LNCAP (cell line): ENCODE measurements around the gene ANKDD1A.

ENCODE experiments used
- TF ChIP-seq, protein P1 (sequence below): fragments of 450-650 bp; IDR thresholded peaks from 2 replicates; pipeline ENCODE4 v1.5.1; 2017; ENCODE audit warnings: mild to moderate bottlenecking

The ANKDD1A gene

DNA sequence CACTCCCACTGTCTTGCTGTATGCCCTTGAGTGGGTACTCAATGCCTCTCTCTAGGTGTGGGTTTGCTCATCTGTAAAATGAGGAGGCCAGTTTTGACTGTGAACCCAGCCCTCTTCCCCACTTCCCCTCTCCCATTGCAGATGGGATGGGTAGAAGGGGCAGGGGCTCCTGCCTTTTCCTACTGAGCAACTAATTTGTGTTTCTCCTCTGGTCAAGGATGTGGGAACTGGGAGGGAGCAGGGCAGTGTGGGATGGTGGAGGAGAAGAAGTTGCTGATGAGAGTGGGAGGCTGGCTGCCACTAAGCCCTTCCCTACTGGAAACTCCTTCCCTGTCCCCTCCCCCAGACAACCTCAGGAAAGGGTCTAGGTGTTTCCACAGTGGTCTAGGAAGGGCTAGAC, 20.1 kb upstream of the ANKDD1A start:
- TF ChIP-seq, protein P1, sequence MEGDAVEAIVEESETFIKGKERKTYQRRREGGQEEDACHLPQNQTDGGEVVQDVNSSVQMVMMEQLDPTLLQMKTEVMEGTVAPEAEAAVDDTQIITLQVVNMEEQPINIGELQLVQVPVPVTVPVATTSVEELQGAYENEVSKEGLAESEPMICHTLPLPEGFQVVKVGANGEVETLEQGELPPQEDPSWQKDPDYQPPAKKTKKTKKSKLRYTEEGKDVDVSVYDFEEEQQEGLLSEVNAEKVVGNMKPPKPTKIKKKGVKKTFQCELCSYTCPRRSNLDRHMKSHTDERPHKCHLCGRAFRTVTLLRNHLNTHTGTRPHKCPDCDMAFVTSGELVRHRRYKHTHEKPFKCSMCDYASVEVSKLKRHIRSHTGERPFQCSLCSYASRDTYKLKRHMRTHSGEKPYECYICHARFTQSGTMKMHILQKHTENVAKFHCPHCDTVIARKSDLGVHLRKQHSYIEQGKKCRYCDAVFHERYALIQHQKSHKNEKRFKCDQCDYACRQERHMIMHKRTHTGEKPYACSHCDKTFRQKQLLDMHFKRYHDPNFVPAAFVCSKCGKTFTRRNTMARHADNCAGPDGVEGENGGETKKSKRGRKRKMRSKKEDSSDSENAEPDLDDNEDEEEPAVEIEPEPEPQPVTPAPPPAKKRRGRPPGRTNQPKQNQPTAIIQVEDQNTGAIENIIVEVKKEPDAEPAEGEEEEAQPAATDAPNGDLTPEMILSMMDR: no peak

DNA sequence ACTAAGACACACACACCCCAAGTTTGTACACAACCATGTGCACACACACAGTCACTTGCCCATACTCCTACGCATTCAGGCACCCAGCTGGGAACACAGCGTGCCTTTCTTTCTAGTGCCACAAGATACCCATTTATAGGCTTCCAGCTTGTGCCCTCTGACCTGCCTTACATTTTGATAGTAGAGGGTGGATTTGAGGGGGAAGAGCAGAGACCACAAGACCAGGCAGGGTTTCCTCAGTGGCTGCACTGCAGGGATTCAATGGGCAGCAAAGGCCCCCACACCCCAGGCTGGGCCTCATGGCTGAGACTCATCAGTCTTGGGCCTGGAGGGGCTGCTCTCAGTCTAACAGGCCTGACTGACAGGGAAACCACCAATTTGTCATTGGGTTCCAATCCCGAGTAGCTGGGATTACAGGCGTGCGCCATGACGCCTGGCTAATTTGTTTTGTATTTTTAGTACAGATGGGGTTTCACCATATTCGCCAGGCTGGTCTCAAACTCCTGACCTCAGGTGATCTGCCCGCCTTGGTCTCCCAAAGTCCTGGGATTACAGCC, 18.8 kb upstream of the ANKDD1A start:
- TF ChIP-seq, protein P1: no peak

DNA sequence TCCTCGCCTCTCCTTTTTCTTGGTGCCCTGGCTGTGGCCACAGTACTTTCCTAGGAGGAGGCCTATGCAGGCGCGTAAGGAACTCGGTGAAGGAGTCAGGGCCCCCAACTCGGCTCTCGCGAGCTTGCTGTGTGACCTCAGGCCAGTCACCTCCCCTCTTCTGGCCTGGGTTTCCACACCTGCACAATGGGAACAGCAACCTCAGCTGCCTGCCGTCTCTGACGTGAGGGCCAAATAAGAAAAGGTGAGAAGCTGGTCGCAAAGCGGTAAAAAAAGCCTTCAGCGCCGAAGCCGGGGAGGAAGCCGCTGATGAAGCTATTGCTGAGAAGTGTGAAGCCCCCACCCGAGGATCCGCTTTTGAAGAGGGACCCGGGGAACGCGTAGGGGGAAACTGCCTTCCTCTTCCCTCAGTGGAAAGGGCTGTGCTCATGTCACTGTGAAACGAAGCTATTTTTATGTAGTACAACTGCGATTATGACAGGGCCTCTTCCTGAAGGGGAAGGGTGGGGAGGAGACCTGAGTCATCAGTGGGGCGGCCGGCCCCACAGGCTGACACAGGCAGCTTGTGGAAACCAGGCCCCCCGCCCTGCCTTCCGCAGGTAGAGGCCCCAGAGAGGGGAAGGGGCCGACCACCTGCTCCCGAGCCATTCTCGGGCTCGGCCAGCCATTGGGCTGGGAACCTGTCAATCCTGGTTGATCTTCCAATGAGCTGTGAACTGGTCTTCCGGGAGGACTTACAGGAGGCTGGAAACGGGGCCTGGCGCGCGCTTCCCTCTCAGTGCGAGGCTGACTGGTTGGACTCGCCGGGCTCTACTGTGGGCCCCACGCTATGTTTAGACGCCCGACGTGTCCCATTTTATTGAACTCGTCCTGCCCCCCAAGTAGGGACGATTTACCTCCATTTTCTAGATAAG, 18.0 kb upstream of the ANKDD1A start:
- TF ChIP-seq, protein P1: no peak

DNA sequence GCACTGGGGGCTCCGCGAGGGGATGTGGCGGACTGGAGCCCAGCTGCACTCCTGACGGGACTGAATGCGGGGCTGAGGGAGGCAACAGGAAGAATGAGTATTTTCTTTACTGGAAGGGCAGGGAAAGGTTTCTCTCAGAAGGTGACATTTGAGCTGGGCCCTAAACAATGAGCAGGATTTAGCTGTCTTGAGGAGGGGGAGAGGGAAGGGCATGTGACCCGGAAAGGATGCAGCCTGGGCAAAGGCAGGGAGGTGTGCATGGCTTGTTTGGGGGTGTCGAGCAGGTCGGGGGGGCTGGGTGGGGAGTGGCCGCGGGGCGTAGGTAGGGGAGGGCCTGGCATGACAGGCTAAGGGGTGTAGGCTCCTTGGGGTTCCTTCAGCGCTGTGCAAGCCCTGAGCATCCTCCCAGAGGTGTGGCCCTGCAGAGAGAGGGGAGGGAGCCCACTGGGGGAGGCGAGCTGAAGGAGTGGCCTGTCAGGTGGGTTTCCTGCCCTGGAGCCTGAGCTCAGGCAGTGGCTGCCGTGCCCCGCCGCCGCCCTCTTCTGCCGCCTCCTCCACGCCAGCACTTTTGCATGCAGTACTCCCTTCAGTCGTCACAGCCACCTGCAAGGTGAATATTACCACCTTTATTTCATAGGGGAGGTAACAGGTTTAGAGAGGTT, 17.2 kb upstream of the ANKDD1A start:
- TF ChIP-seq, protein P1: no peak

DNA sequence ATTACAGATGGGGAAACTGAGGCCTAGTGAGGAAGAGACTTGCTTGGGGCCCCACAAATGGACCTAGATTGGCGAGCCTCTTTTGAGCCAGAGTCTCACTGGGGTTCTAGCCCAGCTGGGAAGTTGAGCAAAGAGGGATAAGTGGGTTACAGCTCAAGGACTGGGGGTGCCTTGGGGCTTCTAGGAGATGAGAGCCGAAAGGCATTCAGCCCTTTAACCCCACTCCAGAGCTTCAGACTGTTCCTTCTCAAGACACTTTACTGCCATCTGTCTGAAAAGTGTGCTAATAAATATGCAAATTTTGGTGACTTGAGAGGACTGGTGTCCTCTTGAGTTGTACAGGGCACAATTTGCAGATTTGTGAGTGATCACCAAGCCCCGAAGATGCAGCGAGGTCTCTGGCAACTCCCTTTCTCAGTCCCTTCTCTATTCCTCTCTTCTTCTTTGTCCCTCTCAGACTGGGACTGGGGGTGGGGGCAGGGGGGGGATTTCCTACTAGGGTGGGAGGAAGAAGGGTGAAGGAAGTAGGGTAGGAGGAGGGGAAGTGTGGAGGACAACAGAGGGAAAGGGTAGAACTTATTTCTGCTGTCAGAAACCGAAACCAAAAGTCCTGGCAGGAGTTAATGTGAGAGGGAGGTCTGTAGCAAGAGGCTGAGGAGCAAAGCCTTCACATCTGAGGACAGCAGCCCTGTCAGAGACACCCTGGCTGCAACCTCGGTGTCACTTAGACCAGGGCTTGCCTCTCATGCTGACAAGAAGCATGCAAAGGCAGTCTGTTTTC, 16.2 kb upstream of the ANKDD1A start:
- TF ChIP-seq, protein P1: no peak

DNA sequence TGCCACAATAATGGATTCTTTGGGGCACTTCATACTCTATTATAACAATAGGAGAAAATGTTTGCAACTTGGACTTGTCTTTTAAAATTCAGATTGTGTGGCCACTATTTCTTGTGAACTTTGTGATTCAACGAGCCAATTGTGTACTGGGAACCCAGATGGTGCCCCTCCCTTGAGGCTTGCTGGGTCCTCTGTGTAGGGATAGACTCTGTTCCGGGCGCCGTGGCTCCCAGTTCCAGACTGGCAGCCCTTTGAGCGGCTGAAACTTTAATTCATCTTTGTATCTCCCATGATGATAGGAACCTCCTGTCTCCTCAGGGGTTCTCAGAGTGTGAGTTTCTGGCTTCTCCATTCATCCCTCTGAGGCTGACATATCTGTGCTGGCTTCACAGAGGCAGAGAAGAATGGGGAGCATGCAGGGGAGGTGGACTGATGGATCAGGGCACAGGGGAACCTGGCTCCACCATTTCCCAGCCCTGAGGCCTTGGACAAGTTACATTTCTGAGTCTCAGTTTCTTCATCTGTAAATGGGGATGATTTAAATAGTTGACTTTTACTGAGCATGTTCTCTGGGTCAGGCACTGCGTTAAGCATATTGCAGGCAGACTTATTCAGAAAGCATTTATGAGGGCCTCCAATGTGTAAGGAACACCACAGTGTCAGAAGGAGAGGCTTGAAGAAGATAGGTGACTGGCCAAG, 15.2 kb upstream of the ANKDD1A start:
- TF ChIP-seq, protein P1: no peak
